NCI-H2196 (cell line): Measurements from ENCODE around the gene RNF212.
"Not testable (repeated sequence)": the region's sequence is repeated elsewhere in the genome, so short reads cannot be mapped to it uniquely, and the experiment has no call there.

ENCODE experiments used
- DNase-seq: peaks from one replicate; lab custom pipeline; 2025; ENCODE audit not compliant: unreplicated experiment; lab: John Stamatoyannopoulos, UW

Gene RNF212

DNA sequence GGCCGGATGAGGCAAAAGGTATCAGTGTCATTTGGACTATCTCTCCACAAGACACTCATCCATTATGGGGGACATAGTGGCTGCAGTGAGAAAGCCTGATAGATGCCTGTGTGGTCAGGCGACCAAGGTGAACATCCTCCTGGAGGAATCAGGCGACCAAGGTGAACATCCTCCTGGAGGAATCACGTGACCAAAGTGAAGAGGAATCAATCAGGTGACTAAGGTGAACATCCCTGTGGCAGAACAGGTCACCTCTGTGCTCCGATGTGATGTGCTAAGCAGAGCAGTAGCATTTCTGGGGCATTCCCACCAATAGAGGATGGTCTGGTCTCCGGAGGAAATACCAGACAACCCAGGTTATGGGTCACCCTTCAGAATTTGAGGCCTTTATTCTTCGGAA, 44.0 kb downstream of the RNF212 start:
- no peak for DNase-seq

DNA sequence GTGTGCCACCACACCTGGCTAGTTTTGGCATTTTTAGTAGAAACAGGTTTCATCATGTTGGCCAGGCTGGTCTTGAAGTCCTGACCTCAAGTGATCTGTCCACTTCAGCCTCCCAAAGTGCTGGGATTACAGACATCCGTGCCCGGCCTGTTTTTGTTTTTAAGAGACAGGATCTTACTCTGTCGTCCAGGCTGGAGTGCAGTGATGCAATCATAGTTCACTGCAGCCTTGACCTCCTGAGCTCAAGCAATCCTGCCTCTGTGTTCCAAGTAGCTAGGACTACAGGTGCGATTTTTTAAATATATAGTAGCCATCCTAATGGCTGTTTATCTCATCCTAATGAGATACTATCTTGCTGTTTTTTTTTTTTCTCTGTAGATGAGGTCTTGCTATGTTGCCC, 47.6 kb downstream of the RNF212 start:
- DNase-seq = no peak

GRCh38 chr4:1062419-1062818, 50.9 kb downstream of the RNF212 start:
- no peak for DNase-seq

DNA sequence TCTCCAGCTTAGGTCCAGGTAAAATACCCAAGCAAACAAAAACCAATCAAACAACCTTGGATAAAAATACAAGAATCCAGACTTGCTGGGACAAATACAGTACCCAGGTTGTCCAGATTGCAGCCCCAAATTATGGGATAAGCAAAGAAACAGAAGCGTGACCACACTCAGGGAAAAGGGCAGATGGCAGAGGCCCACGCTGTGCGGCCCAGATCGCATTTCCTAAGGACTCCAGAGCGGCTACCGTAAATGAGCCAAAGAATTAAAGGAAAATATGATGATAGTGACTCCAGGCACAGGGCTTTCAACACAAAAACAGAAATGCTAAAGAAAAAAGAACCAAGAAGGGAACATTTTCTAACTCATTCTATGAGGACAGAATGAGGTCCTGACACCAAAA, 51.6 kb downstream of the RNF212 start:
- DNase-seq = no peak

DNA sequence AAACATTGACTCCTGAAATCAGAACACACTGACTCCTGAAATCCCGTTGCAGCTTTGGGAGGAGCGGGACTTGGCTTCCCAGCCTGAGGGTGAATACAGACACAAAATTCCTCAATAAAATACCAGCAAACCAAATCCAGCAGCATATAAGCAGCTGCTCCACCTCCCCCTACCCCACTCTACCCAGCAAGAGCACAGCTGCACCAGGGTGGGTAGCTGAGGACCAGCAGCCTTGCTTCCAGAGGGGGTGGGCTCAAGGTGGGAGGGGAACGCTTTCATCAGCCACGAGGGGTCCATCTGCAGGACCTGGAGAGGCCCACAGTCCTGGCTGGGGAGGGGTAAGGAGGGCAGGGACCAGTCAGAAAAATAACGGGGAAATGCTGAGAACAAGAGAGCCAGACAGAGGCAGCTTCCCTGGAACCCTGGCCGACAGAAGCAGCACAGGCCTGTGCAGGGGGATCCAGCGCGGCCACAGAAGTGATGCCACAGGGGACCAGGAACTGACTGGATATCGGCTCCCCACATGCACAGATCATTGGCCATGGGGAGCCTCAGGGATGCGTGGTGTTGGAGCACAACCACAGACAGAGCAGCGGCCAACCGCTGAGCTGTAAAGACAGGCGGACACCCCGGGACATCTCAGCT, 52.2 kb downstream of the RNF212 start:
- no peak for DNase-seq

GRCh38 chr4:1060621-1061020, 52.7 kb downstream of the RNF212 start:
- DNase-seq = no peak

DNA sequence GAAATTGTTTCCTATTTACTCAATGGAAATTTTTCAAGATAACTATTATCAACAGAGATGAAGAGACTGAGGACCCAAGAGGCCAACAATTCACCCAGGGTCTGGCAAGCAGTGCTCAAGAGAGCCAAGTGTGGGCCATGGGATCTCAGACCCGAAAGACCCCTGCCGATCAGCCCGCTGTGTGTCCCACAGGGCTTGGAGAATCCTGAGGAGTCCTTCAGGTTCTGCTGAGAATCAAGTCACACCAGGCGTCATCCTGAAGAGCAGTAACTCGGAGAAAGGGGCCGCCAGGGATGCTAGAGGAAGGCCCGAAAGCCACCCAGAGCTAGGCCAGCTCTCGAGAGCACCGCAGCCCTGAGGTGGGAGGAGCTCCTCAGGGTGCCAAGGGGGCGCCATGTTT, 53.2 kb downstream of the RNF212 start:
- DNase-seq = no peak

GRCh38 chr4:1058997-1059665, 54.2 kb downstream of the RNF212 start:
- no peak for DNase-seq

GRCh38 chr4:1058198-1058996, 55.0 kb downstream of the RNF212 start:
- DNase-seq = no peak

GRCh38 chr4:1057403-1057745, 56.0 kb downstream of the RNF212 start:
- no peak for DNase-seq

DNA sequence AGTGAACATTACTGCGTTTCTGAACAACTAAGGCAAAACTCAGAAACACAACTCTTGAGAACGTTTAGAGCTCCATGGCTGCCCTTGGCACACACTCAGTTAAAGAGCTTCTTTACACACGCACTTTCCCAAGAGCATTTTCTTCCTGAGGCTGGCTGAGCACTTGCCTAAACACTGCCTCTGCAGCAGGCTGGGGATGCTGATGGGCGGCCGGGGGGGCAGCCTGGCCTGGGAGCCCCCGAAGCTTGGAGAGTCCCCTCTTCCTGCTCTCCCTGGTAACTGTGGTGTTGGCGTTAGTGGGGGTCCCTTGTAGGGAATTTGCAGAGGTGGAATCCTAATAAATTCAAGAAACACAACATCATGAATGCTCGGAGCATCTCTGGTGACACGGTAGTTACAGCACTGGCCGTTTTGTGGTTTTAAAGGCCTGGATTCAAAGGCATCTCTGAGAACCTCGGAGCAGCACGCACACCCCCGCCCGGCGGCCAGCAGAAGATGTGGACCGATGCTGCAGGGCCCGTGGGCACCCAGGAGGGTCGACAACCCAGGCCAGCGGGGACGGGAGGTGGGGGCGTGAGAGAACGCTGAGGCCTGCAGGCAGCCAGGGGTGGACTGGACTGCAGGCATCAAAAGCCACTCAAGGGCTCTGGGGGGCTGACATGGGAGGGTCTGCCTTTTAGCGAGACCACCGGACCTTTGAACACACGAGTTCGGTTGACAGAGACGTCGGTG, 56.5 kb downstream of the RNF212 start:
- no peak for DNase-seq

DNA sequence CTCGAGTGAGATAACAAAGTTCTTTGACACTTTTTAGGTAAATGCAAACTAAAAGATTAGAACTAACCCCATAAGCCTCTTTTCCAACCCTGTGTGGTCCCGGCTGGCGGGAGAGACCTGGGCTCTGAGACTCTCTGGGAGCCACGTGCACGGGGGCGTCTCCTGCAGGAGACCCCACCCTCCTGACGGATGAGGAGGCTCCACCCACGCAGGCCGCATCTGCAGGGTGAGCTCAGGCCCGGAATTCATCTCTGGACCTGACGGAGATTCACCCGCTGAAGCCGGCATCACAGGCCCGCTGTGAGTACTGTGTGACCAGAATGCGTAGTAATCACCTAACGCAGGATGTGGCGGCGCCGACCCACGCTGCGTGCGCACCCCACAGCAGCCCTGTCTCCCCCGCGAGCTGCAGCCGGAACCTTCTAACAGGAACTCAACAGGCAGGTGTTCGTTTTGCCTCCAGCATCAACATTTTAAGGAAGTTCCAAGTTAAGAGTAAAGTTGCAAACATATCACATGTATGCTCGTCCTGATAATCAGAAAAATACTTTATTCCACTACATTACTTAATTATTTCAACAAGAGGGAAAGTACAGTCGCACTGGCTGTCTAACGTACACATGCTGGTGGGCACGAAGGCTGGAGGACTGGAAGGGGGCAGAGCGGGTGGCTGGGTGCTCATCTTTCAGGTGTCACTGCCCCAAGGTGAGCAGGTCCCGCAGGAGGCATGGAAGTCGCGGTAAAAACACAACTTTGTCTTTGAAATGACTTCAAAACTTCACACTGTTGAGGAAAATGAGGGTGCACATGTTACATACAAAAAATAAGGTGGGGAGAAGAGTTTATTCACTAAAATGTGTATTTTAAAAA, 57.4 kb downstream of the RNF212 start:
- DNase-seq = no peak

DNA sequence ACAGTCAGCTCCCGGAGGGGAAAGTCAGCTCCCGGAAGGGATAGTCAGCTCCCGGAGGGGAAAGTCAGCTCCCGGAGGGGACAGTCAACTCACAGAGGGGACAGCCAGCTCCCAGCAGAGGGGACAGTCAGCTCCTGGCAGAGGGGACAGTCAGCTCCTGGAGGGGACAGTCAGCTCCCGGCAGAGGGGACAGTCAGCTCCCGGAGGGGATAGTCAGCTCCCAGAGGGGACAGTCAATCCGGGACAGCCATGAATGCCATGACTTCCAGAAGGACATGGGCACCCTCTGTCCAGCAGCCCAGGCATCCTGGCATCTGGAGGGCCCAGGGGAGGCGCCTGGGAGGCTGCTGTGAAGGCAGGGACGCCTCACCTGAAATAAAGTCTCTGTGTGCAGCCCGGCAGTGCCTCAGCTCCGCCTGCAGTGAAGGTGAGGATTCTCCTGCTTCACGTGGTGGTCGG, 58.1 kb downstream of the RNF212 start:
- DNase-seq = not testable (repeated sequence)

- DNase-seq = not testable (repeated sequence)
Measured at GRCh38 chr4:1054696-1055242, 58.6 kb downstream of the RNF212 start.

DNA sequence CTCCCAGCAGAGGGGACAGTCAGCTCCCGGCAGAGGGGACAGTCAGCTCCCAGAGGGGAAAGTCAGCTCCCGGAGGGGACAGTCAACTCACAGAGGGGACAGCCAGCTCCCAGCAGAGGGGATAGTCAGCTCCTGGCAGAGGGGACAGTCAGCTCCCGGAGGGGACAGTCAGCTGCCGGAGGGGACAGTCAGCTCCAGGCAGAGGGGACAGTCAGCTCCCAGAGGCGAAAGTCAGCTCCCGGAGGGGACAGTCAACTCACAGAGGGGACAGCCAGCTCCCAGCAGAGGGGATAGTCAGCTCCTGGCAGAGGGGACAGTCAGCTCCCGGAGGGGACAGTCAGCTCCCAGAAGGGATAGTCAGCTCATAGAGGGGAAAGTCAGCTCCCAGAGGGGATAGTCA, 59.5 kb downstream of the RNF212 start:
- DNase-seq = not testable (repeated sequence)

- no peak for DNase-seq
Measured at GRCh38 chr4:1053080-1053661, 60.2 kb downstream of the RNF212 start.

DNA sequence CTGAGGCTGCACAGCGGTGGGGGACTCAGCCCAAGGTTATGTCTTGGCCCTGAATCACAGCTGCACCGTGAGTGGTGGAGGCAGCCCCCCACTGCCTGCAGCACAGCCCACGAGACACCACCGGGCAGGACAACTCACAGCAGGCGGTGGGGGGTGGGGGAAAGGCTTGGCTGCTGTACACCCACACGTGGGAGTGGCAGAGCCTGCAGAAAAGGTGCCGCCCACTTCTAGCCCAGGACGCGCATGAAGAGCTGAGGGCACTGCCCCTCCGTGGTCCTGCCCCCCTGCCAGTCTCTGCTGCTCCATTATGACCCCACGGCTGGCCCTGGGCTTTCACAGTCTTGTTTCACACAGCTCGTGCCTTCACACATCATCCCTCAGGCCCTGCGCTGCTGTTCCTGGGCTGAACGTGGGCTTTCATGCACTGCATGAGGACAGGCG, 61.1 kb downstream of the RNF212 start:
- no peak for DNase-seq

- DNase-seq = no peak
Measured at GRCh38 chr4:1051472-1051871, 61.9 kb downstream of the RNF212 start.

DNA sequence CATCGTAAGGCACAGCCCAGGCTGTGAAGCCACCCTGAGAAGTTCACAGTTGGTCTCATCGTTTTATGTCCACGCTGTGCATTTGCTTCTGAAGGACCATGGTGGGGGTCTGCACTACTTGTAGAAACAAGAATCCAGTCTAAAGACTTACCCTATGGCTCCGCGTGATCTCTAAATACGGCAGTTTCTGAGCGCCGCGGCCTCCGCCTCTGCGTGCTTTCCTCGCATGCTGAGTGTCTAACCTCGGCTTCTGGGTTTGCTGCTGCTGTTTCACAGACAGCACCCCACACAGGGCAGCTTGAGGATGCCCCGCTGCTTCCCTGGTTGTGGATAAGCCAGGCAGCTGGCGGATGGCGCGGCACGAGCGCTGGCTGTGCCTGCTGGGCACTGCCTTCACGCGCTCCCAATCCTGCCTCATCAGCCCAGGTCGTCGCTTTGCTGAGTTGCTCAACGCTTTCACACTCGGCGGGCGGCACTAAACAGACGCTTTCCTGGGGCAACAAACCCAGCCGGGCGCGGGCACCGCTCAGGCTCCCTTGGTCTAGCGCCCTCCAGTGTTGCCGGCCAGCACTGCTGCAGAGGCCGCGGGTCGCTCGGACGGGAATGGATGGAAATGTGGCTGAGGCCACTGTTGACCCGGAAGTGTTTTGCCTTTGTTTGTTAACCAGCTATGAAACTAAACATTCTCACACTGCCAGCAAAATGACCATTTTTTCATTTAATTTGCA, 62.7 kb downstream of the RNF212 start:
- no peak for DNase-seq
